HTERT RPE-1 (cell line): ENCODE results near the gene SNRK.

Source experiments
- in situ Hi-C: fragments of 300-500 bp; cut with MboI; formaldehyde crosslinking; loops from 4 replicates; pipeline ENCODE4 v1.14.3; 2020; ENCODE audit warnings: low sequenced_read_pairs

The SNRK gene

DNA sequence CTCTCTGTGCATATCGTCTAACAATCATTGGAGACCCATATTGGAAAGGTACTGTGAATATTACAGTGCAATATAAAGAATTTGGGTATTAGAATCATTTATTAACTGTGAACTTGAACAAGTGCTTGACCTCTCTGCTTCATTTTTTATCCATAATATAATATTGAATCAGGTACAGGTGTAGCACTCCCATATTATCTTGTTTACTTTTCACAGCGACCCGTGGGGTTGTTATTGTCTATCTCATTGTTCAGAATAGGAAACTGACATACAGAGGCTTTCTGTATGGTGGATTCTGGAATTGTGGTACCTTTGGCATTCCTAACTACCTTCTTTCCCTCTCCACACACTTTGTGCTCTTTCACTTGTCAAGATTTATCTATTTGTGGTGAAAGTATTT lies 17.8 kb downstream of the SNRK start:
- in situ Hi-C loops, result no loop called here

DNA sequence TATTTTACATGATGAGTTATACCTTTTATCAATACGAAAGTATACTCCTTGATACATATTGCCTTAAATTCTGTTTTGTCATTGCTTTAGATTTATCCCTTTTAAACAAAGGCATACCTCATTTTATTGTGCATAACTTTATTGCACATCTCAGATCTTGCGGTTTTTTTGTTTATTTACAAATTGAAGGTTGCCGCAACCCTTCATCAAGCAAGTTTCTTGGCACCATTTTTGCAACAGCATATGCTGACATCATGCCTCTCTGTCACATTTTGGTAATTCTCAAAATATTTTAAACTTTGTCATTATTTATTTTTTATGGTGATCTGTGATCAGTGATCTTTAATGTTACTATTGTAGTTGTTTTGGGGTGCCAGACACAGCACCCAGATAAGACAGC lies 20.9 kb downstream of the SNRK start:
- in situ Hi-C loops, result no loop called here

DNA sequence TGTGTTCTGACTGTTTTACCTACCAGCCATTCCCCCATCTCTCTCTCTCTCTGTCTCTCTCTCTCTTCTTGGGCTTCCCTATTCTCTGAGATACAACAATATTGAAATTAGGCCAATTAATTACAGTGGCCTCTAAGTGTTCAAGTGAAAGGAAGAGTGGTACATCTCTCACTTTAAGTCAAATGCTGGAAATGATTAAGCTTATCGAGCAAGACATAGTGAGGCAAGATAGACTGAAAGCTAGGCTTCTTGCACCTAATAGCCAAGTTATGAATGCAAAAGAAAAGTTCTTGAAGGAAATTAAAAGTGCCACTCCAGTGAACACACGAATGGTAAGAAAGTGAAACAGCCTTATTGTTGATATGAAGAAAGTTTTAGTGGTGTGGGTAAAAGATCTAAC lies 21.3 kb downstream of the SNRK start:
- in situ Hi-C loops, result no loop called here

DNA sequence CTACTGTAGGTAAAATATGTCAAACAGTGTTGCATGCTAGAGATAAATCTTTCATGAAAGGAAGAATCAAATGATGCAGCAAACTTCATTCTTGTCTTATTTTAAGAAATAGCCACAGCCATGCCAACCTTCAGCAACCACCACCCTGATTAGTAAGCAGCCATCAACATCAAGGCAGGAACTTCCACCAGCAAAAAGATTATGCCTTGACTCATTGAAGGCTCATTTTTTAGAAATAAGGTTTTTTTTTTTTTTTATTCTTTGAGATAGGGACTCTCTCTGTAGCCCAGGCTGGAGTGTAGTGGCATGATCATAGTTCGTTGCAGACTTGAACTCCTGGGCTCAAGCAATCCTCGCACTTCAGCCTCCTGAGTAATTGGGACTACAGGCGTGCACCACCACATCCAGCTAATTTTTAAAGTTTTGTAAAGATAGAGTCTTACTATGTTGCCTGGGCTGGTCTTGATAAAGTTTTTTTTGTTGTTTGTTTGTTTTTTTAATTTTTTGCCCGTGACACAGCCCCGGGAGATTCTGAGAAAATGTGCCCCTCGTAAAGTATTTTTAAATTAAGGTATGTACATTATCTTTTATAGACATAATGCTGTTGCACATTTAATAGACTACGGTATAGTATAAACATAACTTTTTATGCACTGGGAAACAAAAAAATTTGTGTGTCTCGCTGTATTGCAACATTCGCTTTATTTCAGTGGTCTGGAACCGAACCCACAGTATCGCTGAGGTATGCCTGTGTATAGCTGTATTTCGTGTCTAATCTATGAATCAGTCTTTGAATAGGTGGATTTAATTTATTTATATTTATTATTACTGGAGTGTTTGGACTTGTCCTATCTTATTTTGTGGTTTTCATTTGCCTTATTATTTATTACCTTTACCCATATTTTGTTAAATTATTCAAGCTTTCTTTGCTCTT lies 23.3 kb downstream of the SNRK start:
- in situ Hi-C loops, result no loop called here

DNA sequence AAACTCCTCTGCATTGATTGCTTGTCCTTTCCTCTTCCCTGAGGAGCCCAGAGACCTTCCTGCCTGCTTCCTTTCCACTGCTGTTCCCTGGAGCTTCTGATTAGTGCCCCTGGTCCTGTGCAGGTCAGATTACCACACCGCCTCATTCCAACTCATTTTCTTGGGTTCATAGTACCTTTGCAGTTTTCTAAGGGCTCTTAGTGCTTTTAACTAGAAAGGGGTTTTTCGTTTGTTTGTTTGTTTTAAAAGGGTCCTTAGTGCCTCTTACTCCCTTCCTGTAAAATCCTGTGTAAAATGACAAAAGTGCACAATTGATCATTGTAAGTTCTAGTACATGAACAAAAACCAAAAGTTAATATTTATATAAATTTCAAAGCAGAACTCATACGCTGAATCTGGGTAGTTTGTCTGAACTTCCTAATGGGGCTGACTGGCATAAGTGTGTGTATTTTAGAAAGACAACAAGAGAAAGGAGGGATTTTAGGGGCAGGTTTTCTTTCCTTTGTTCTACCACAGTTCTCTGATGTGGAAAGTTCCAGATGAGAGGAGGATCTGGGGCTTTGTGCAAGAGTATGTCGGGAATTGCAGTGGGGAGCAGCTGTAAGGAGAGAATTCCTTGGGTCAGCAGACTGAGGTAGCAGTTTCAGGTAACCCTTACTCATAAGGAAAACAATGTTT lies 30.6 kb downstream of the SNRK start:
- in situ Hi-C loops, result no loop called here

DNA sequence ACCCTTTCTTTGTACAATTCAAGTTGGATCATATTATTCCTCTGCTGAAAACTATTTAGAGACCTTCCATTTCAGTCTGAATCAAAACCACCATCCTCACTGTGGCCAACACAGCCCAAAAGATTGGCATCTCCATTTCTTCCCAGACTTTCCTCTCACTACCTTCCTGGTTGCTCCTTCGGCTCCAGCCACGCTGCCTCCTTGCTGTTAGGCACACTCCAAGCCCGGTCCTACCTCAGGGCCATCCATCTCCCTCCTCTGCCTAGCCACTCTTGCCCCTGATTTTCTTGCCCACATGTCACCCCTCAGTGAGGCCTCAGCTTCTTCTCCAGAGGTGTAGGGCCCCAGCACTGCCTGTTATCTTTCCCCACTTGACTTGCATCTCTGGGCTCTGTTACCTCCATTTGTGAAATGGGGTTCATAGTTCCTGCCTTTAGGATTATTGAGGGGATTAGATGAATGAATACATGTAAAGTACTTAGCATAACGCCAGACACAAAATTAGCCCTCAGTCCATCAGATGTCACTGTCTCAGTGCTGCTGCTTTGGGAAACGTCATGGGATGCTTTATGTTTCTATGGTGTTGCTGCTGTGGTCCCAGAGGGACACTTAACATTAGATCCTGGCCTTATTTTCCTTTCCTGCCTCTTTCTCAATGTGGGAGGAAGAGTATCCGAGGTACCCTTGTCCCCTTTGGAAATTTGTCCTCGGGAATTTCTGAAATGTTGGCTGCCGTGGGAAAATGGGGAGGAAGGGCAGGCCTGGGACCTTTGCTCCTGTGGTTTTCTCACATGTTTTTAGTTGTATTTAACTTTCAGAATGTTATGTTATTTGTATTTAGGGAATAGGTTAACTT lies 31.3 kb downstream of the SNRK start:
- in situ Hi-C loops, result no loop called here

DNA sequence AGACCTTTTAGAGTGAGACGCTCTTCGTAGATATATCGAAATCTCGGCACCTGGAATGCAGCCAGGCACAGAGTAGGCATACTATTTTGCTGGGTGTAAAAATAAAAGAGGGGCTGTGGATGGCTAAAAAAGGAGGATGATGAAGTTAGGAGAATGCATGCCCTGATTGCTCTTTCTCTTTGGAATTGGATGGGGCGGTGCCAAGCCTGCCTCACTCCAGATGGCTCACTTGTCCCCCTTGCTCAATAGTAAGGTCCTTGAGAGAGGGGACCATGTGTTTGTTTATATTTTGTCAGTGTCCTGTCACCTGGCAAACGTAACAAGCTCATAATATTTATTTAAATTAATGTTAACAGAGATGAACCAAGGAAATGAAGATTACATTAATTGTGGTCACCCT lies 33.0 kb downstream of the SNRK start:
- in situ Hi-C loops, result no loop called here

DNA sequence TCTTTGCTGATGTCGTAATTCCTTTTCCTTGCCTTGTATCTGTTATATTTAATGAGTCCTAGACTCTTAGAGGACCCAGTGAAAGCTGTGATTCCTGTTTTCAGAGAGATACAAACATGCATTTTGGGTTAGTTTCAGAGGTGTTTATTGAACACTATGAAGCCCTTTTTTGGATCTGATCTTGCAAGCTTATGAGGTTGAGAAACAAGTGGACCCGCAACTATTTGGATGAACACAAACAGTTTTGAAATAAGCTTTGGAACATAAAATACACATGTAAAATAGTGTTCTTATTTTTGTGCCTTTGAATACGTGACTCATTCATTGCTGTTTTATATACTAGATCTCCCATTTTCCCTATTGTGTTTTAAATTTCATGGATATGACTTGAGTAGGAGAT lies 33.5 kb downstream of the SNRK start:
- in situ Hi-C loops, result no loop called here

DNA sequence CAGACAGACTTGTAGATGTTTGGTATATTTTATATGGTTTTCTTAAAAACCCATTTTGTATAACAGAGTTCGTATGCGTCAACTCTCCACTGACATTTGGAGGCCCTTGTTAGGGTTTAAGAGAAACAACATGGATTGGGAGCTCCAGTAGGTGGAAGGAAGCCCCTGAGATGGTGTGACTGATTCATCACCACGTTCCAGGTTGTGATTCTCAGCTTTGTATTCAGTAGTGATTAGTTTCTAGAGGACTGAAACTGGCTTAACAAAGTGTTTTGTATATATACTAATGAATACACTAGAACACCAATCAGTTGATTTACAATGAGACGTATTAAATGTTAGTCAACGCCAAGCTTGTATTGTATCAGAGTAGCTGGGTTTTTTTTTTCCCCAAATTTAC lies 33.9 kb downstream of the SNRK start:
- in situ Hi-C loops, result no loop called here

DNA sequence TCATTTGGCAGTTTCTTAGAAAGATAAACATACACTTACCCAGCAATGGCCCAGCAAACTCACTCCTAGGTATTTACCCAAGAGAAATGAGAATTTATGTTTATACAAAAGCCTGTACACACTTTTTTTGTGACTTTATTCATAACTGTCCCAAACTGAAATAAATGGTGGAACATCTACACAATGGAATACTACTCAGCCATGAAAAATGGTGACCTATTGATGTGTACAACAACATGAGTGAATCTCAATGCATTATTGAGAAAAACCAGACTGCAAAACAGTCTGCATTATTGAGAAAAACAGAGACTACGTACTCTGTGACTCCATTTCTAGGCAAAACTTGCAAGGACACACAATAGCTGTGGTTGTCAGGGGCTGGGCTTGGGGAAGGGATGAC lies 37.2 kb downstream of the SNRK start:
- in situ Hi-C loops, result no loop called here

DNA sequence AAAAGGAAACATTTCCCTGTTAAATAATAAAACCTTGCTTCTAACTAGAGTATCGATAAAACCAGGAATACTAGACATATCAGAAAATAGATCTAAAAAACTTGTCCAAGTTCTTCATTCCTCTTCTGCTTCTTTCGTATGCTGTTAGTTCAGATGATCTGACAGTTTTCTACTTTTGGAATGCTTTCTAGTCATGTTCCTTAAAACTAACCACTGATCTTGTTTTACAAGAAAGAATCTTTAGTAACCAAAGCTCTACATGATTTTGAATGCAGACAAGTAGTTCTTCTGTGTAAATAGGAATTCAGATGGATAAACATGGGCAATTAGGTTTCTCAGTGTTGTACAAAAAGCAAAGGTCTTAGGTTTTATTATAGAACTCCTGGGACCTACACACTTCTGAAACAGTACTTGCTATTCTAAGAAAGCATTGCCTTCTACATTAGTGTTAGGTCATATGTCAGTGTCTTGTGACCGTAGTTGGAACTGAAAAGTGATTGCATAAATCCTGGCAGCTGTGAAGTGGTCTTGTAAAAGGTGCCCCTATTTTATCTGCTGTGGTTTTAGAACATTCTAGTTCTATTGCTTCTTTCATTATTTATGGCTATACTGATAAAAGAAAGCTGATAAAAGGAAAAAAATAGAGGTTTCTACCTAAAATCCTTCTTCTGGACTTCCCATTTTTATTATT lies 40.7 kb downstream of the SNRK start:
- in situ Hi-C loops, result no loop called here

DNA sequence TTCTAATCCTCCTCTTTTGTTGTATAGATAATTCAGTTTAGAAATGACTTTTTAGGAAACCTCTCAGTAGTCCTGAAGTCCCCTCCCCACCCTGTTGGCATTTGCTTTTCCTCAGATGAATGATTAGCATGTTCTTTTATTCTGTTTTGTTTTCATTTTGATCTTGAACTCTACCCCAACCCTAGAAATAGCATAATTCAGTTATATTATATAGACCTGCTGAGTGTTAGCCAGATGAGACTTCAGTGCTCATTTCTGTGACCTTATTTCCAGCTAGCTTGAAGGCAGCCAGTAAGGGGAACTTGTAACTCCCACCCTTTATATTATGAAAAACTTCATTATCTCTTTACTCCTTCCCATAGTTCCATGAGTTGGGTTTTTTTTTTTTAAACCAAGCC lies 41.2 kb downstream of the SNRK start:
- in situ Hi-C loops, result no loop called here

DNA sequence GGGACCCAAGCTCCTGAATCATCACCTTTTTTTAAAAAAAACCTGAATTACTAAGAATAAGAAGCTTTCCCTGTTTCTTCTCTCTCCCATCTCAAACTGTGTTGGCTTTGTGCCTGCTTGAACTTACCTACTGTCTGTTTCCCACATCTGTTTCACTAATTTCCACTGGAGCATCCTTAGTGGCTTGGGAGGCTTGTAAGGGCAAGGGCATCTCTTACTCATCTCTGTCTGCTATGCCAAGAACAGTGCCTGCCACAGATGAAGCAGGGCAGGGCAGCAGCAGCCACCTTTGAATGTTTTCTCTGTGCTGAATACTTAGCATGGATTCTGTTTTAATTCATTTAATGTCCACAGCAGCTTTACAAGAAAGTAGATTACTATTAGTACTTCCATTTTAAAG lies 42.3 kb downstream of the SNRK start:
- in situ Hi-C loops, result no loop called here

DNA sequence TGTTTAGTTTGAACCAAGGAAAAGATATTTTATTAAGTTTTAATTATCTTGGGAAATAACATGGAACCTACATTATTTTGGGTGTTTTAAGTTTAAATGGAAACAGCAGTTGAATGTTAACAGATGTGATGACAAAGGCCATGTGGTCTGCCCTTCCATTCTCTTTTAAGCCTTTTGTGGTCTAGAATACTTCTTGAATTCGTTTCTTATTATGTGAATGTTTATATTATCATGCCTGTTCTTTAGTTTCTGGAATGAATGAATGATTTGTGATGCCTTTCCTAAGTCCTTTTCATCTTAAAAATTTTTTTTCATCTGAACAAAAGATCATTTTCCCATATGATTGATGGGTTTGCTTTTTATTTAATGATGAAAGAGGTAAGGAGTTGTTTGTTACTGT lies 44.6 kb downstream of the SNRK start:
- in situ Hi-C loops, result no loop called here

DNA sequence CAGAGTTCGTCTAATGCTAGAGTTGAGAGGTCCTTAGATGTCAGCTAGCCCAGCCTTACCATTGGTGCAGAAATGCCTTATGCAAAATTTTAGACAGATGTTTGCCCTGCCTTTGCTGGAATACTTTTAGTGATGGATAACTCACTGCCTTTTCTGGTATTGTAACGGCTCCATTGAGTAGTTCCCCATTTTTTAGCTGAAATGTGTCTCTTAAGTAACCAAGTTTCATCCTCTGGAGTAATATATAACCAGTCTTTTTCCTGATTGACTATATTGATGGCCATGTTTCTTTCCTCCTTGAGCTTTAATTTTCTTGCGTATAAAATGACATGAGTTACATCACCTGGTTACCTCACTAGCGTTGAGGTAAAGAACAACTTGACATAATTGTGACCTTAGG lies 45.0 kb downstream of the SNRK start:
- in situ Hi-C loops, result no loop called here

DNA sequence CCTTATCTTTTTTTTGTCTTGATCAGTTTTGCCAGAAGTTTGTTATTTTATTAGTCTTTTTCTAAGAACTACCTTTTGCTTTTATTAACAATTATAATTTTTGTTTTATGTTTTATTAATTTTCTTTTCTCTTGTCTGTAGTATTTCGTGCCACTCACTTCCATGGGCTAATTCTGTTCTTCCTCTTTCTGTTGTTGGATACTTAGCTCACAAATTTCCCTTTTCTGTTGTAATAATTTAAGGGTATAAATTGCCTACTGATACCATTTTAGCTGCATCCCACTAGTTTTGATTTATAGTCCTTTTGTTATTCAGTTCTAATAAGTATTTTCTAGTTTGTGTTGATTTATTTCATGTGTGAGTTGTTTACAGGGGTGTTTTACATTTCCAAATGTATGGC lies 48.6 kb downstream of the SNRK start:
- in situ Hi-C loops, result no loop called here

DNA sequence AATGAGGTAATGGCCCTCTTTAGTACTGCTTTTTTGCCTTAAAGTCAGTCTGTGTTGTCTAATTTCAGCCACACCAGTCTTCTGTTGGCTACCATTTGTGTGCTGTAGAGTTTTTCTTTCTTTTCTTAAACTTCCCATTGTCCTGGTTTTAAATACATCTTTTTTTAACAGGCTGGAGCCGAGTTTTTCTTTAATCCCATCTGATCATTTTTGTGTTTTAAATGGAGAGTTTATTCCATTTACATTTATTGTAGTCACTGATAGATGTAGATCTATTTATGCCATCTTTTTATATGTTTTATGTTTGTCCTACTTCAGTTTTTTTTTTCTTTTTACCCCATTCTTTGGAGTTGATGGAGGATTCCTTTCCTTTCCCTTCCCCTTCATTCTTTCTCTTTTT lies 49.5 kb downstream of the SNRK start:
- in situ Hi-C loops, result no loop called here

DNA sequence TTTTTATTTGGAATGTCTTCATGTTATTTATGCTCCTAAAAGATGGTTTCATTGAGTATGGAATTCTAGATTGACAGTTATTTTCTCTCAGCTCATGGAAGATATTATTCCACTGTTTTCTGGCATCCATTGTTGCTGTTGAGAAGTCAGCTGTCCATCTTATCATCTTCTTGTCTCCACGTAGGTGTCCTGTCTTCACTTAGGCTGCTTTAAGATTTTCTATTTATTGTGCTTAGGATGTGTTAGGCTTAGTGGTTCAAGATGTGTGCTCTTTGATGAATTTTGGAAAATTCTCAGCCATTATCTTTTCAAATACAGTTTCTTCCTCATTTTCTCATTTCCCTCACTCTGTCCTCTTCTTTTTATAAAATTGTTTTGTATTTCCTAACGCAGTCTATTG lies 52.0 kb downstream of the SNRK start:
- in situ Hi-C loops, result no loop called here

DNA sequence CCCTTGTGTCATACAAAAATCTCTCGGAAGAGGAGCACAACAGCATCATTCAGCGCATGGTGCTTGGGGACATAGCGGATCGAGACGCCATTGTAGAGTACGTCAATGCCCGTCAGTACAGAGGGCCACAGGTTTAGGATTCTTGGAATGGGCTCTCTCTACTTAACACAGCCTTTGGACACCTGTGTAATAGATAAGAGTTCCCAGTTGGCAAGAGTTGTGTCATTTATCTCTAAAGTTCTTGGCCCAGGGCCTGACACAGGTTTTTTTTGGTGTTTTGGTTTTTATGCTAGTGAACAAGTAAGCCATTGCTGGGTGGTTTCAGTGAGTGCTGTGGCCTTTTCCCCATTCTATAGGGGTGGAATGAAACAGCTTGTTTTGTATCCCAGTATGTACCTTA lies 54.1 kb downstream of the SNRK start:
- in situ Hi-C loops, result no loop called here

DNA sequence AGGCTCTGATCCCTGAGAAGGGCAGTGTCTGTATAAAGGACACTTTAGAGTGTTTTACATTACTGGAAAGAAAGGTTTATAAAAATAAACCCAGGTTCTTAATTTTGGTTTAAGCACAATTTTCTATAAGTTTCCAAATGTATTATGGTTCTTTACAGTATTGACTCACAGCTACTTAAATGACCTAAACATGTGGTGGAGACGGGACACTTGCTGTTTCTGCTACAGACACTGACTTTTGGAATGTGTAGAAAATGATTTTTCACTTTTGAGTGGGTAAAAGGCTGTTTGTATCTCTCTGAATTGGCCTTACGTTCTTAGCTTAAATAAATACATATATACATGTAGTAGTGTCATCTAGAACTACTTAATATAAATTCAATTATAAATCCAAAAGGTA lies 55.4 kb downstream of the SNRK start:
- in situ Hi-C loops, result no loop called here

DNA sequence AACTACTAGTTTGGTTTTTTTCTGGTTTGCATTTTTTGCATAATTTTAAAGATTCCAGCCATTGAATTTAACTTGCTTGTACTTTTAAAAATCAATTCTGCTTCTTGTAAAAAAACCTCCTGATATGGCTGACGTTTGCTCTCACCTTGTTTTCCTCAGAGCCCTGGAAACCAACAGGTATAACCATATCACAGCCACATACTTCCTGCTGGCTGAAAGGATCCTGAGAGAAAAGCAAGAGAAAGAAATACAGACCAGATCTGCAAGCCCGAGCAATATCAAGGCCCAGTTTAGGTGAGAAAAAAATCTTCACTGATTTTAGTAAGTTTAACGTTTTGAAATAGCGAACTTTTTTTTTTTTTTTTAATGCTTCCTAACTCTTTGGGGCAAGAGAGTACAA lies 56.8 kb downstream of the SNRK start:
- in situ Hi-C loops, result no loop called here
